Measurements from ENCODE around the gene CNTNAP4. TPM values are rescaled to one million over a fixed set of nuclear protein-coding genes. Genes with fewer than 3 reads are reported as not detected.

The CNTNAP4 gene
- polyA plus RNA-seq, 3 donors = not detected

- no CpG with 5 or more reads among the region's 3 CpGs for WGBS (ENCODE audit: insufficient coverage)
- no peaks in the 10 kb centered on the region for H3K36me3 ChIP-seq (replicated peaks in 1 of 2; ENCODE audit: control insufficient read depth in 1 of 2, insufficient read depth in 2 of 2, low read length in 2 of 2)
- no peaks in the 10 kb centered on the region for H3K36me3 Mint-ChIP-seq
- H3K4me1 Mint-ChIP-seq = no peaks in the 10 kb centered on the region
- H3K27me3 ChIP-seq (ENCODE audit: control insufficient read depth in 2 of 2, insufficient read depth in 2 of 2, low read length in 2 of 2) = no peaks in the 10 kb centered on the region
- H3K27ac ChIP-seq (ENCODE audit: low read depth in 1 of 2, low read length in 2 of 2) = no peak overlapping the region
- no peak for DNase-seq
- intact Hi-C loops (cut with micrococcal nuclease) = no loop called here
- H3K4me2 ChIP-seq (replicated peaks; ENCODE audit: extremely low read depth, low read length, poor library complexity, severe bottlenecking) = no peak overlapping the region
- H2AFZ ChIP-seq (ENCODE audit: insufficient read depth, low read depth, low read length, poor library complexity, severe bottlenecking) = no peak overlapping the region
- no peak overlapping the region for H3K4me3 Mint-ChIP-seq
- H3K79me2 ChIP-seq (ENCODE audit: insufficient read depth, low read length) = no peaks in the 10 kb centered on the region
- H3K9ac ChIP-seq (ENCODE audit: insufficient read depth, low read length, poor library complexity, severe bottlenecking) = no peak overlapping the region
- H3K9me3 ChIP-seq (replicated peaks in 1 of 2; ENCODE audit: control insufficient read depth in 1 of 2, insufficient read depth in 1 of 2, low read length in 2 of 2) = no peaks in the 10 kb centered on the region
- H3K27me3 Mint-ChIP-seq (ENCODE audit: low read depth in 3 of 3) = no peaks in the 10 kb centered on the region
- no peak overlapping the region for H3K4me3 ChIP-seq (replicated peaks in 1 of 3; ENCODE audit: low read depth in 2 of 3, low read length in 3 of 3)
- H3K9me3 Mint-ChIP-seq = peaks cover 0 to 4% (median 0%) of the 10 kb centered on the region in 7 donors
- no peaks in the 10 kb centered on the region for H4K20me1 ChIP-seq (ENCODE audit: insufficient read depth, low read length)
- H3K27ac Mint-ChIP-seq = no peak overlapping the region
- no peak for TF ChIP-seq CTCF (IDR thresholded peaks at IDR 0.05)
- H3K4me1 ChIP-seq (ENCODE audit: control insufficient read depth in 1 of 2, insufficient read depth in 2 of 2, low read length in 2 of 2) = no peaks in the 10 kb centered on the region
These were observed 69.0 kb downstream of the CNTNAP4 start for GRCh38 chr16:76346210-76346609.

- no peak overlapping the region for H3K27ac Mint-ChIP-seq
- H3K4me3 Mint-ChIP-seq = no peak overlapping the region
- H3K4me1 Mint-ChIP-seq = no peaks in the 10 kb centered on the region
- no peak overlapping the region for H3K4me3 ChIP-seq (replicated peaks in 1 of 3; ENCODE audit: low read depth in 2 of 3, low read length in 3 of 3)
- H2AFZ ChIP-seq (ENCODE audit: insufficient read depth, low read depth, low read length, poor library complexity, severe bottlenecking) = no peak overlapping the region
- H3K27me3 ChIP-seq (ENCODE audit: control insufficient read depth in 2 of 2, insufficient read depth in 2 of 2, low read length in 2 of 2) = no peaks in the 10 kb centered on the region
- H3K36me3 Mint-ChIP-seq = no peaks in the 10 kb centered on the region
- H3K36me3 ChIP-seq (replicated peaks in 1 of 2; ENCODE audit: control insufficient read depth in 1 of 2, insufficient read depth in 2 of 2, low read length in 2 of 2) = no peaks in the 10 kb centered on the region
- no peaks in the 10 kb centered on the region for H3K79me2 ChIP-seq (ENCODE audit: insufficient read depth, low read length)
- H3K4me2 ChIP-seq (replicated peaks; ENCODE audit: extremely low read depth, low read length, poor library complexity, severe bottlenecking) = no peak overlapping the region
- intact Hi-C loops (cut with micrococcal nuclease) = no loop called here
- no peak for TF ChIP-seq CTCF (IDR thresholded peaks at IDR 0.05)
- peaks cover 0 to 5% (median 0%) of the 10 kb centered on the region in 7 donors for H3K9me3 Mint-ChIP-seq
- WGBS (ENCODE audit: insufficient coverage) = no CpG with 5 or more reads among the region's 5 CpGs
- DNase-seq = no peak
- no peaks in the 10 kb centered on the region for H3K4me1 ChIP-seq (ENCODE audit: control insufficient read depth in 1 of 2, insufficient read depth in 2 of 2, low read length in 2 of 2)
- no peak overlapping the region for H3K9ac ChIP-seq (ENCODE audit: insufficient read depth, low read length, poor library complexity, severe bottlenecking)
- H3K9me3 ChIP-seq (replicated peaks in 1 of 2; ENCODE audit: control insufficient read depth in 1 of 2, insufficient read depth in 1 of 2, low read length in 2 of 2) = no peaks in the 10 kb centered on the region
- no peaks in the 10 kb centered on the region for H3K27me3 Mint-ChIP-seq (ENCODE audit: low read depth in 3 of 3)
- no peak overlapping the region for H3K27ac ChIP-seq (ENCODE audit: low read depth in 1 of 2, low read length in 2 of 2)
- H4K20me1 ChIP-seq (ENCODE audit: insufficient read depth, low read length) = no peaks in the 10 kb centered on the region
These were observed 74.2 kb downstream of the CNTNAP4 start for GRCh38 chr16:76351441-76351840.

Measured in CD14-positive monocyte (primary cell).